HG03097 (cell line): ENCODE results near the gene SEMA4D.

Experiments
- ATAC-seq: cut with Tn5 transposase; IDR thresholded peaks from one replicate; pipeline ENCODE4 v1.9.1; 2021; ENCODE audit not compliant: unreplicated experiment, low FRiP score

Gene SEMA4D

DNA sequence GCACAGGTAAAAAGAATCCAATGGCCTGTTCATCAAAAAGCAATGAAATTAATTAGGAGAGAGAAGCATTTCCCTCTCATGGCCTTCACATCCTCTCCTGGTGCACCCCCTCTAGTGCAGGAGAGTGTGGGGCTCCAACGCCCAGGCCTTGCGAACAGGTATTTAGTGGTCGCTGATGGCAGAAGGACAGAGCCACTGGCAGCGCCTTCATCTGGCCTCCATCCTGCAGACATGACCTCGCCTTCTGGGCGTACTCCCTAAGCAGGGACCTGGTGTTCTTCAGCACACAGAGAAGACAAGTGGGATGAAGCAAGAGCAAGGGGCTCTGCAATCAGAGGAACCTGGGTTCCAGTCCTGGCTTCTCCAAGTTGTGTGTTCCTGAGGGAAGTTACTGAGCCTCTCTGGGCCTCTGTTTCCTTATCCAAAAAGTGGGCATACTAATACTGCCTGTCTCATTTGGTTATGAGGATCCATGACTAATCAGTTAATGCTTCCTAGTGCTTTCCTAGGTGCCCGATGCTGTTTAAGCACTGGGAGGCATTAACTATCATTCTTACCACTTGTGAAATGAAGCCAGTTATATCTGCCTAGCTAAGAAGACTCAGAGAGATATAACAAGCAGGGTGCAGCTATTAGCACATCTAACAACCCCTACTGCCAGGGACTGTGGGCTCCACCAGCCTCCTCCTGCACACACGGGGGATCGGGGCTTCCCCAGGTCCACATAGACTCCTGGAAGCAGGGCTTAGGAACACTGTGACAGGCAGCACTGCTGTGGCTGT, 77.3 kb downstream of the SEMA4D start:
- no peak for ATAC-seq

DNA sequence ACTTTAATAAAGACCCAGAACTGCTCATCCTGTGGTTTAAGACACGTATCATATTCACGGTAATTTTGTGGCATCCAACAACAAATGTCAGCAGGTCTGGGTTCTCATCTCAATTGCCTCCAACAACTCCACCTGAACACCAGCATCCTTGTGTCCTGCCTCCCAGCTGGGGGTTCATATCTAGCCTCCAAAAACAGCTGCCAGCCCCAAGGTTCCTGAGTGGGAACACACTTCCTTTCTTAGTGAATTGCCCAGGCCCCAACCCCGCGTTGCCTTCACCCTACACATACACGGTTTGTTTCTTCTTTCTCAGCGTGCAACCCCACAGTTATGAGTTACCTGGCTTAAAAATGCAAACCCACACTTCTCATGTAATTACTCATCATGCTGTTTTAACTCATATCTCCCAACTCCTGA, 77.9 kb downstream of the SEMA4D start:
- ATAC-seq = no peak

GRCh38 chr9:89418882-89419640, 78.9 kb downstream of the SEMA4D start:
- ATAC-seq = peak; percentile 52

DNA sequence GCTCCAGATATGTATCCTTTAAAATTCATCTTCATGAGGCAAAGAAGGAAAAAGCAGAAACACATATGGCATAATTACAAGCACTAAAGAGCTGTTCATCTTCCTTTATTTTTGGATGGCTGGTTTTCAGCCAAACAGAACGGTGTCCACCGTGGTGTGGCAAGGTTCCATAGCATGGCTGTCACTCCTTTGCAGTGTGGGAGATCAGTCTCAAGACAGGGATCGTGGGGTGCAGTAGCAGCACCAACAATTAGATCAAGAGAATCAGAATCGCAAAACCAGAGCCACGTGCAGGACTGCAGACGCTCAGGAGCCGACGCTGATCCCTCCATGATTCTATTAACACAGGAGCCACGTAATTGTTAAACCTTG, 79.5 kb downstream of the SEMA4D start:
- ATAC-seq = no peak

- ATAC-seq = no peak
Measured at GRCh38 chr9:89417832-89418473, 80.0 kb downstream of the SEMA4D start.

DNA sequence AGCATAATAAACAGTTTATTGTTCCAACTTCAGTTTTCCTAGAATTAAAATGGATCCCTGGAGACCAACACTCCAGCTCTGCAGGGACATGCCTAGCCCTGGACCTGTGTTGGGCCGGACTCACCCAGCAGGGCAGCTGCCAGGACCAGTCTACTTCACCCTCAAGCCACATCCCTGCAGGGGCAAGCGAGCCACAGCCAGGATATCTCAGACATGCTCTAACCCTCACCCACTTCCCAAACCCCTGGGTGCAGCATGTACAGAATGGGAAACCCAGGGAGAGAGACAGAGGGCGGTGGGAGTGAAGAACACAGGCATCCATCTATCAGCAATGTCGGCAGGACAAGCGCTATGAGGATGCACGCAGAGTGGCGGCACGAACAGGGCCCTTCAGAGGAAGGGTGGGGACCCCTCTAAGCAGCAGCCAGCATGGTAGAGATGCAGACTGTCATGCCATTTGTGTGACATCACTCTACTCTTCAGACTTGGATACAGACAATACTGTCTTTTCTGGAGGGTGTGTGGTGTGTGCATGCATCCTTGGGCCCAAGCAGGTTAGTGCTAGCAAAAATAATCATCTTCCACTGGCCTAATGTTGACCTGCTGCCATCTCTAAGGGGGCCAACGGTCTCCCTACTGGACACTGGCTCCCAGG, 83.1 kb downstream of the SEMA4D start:
- ATAC-seq = no peak

DNA sequence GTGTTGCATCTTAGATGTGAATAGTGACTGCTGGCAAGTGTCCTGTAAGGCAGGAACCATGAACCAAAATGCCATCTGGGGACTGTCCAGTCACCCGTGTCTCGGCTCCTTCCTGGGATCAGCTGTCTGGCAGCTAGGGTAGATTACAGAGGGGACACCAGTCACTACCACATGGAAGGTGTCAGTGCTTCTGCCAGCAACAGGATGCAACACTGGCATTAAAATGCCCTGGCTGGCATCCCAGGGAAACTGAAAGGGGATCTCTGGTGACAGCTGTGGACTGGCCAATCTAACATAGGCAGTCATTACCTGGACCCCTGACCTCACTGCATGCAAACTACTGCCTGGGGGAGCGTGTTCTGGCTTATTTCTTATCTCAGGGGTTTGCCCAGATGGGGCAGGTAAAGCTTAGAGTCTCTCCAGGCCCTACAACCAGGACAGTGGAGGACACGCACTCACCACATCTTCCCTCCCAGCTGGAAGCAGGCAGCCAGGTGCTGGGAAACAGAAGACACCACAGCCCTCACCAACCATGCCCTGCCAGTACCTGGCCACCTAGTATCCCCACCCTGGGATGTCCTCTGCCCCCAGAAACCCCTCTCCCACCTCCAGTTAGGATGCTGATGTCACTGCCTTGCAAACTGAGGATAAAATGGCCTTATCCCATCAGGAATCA, 83.8 kb downstream of the SEMA4D start:
- no peak for ATAC-seq

GRCh38 chr9:89412951-89413350, 85.0 kb downstream of the SEMA4D start:
- no peak for ATAC-seq

DNA sequence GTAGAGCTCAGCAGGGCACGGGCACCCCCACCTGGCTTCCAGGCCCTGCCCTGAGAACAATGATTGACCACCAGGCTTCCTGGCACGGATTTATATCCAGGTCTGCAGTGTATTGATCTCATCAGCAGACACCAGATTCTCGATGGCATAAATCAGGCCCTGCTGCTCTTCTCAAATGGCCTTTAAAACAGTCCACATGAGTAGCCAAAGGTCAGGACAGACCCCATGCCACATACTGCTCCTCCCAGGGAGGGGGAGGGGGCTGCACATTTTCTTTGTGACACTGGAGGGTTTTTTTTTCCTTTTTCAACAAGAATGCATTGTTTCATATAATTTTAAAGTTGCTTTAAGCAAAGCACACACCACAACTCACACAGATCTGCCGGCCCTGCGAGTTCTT, 85.4 kb downstream of the SEMA4D start:
- no peak for ATAC-seq

DNA sequence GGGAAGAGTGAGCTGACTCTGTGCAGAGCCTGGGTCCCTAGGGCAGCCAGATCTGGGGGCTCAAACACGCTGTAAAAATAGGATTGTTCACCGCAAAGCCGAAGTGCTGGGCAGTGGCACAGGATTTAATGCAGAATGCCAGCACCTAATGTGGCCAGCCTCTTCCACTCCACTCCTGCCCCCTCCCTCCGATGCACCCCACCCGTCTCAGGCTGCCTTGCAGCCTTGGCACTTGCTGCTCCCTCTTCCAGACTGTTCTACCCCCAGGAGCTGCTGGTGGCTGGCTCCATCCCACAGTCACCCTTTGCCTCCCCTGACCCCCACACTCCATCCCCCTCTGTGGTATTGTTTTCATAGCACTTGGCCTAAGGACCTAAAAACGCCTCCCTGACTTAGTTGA, 86.2 kb downstream of the SEMA4D start:
- ATAC-seq = no peak

DNA sequence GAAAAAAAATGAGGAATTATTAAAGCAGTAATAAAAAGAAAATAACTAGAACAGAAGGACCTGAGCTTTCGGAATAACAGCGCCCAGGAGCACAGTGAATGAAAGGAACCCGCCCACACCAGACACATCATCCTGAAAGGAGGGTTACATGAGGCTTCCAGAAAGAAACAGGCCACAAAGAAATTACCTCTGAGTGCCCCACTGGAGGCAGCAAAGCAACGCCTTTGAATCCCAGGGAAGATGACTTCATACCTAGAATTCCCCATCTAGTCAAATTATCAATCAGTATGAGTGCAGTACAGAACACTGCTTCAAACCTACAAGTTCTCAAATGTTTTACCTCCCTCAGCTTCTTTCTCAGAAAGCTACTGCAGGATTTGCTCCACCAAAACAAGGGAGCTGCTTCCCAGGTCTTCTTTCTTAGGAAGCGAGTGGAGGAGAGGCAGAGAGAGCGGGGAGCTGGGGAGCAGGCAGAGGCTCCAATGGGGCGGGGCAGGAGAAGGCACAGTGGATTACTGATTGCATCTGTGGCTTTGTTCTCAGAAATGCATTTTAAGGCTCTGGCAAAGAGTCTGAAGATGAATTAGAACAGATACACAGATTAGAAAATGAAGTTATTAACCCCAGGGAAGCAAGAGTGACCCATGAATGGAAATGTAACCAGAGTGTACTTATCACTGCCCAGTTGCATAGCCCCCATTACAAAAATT, 87.1 kb downstream of the SEMA4D start:
- peak; percentile 30 for ATAC-seq

GRCh38 chr9:89410022-89410421, 87.9 kb downstream of the SEMA4D start:
- no peak for ATAC-seq

- no peak for ATAC-seq
Measured at GRCh38 chr9:89409466-89409865, 88.4 kb downstream of the SEMA4D start.

DNA sequence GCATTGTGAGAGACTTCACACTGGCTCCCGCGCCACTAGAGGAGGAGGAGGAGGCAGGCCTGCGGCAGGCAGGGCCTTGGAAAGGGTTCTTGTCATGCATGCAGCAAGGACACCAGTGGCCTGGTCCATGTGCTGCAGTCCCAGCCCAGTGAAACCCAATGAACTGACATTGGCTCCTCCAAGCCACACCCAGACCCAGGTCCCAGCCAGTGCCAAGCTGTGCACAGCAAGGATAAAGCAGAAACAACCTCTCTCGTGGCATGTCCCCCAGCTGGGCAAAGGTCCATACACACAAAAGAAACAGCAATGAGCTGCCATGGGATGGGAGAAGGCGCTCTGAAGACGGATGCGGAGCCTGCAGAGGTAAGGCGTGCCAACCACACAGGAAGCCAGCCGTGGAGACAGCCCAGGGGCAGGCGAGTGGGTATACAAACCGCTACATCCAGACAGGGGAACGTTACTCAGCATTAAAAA, 89.2 kb downstream of the SEMA4D start:
- ATAC-seq = no peak

- ATAC-seq = no peak
Measured at GRCh38 chr9:89407070-89407469, 90.8 kb downstream of the SEMA4D start.

DNA sequence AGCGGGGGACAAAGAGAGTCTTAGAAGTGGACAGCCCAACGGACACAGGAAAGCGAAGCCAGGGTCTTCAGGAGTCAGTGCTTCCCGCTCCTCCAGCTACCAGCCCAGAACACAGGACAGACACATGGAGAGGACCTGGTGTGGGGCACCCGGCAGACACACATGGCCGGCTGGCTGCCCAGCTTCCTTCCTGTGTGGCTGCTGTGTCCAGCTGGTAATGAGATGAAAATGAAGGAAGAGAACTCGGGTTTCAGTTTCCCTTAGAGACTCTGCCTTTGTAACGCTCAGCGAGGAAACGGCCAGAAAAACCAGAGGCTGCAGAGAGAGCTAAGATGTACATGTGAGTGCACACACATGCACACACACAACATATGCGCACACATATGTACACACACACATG, 92.1 kb downstream of the SEMA4D start:
- ATAC-seq = peak; percentile 50

GRCh38 chr9:89404074-89404473, 93.8 kb downstream of the SEMA4D start:
- ATAC-seq = no peak

DNA sequence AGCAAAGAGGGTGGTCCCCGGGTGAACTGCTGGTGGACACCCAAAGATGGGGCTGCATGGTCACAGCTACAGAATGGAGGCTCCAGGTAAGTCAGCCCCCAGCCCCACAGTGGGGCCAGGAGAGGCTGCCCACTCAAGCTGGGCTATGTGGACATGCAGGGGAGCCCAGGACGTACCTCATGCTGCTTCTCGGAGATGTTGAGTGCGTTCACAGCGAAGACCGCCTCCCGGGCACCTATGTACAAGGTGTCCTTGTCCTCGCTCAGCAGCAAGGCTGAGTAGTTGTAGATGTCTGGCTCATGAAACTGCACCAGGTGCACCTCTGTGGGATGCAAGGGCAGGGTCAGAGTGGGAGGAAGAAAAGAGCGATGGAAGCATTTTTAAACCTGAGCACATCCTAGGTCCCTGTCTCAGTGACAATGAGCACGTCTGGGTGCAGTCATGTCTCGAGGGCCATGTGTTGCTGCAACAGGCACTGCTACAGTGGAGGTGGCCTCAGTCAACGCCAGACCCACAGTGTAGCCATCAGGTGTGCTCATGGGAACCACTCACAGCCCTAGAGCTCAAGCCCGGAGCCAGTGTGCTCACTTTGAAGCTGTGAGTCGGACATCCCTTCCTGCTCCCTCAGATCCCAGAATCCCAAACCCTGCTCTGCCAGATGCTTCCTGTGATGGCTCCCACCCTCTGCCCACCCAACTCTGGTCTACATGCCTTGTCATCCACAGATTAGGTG, 95.1 kb downstream of the SEMA4D start:
- ATAC-seq = no peak
